Stimulated activated CD4-positive, alpha-beta T cell treated with anti-CD3 and anti-CD28 coated beads, Interleukin-12 subunit alpha, Interleukin-12 subunit beta, amount 100 ng/mL, for 48 hours (primary cell): Measurements from ENCODE around the gene SMAD3.
"Not testable (repeated sequence)": the region's sequence is repeated elsewhere in the genome, so short reads cannot be mapped to it uniquely, and the experiment has no call there.

Source experiments
- DNase-seq, 3 donors: peaks; one replicate each; pipeline ENCODE4 v3.0.0-alpha.2; 2020; ENCODE audit warnings: low read depth in 2 of 3, low spot score in 1 of 3

SMAD3 gene

DNA sequence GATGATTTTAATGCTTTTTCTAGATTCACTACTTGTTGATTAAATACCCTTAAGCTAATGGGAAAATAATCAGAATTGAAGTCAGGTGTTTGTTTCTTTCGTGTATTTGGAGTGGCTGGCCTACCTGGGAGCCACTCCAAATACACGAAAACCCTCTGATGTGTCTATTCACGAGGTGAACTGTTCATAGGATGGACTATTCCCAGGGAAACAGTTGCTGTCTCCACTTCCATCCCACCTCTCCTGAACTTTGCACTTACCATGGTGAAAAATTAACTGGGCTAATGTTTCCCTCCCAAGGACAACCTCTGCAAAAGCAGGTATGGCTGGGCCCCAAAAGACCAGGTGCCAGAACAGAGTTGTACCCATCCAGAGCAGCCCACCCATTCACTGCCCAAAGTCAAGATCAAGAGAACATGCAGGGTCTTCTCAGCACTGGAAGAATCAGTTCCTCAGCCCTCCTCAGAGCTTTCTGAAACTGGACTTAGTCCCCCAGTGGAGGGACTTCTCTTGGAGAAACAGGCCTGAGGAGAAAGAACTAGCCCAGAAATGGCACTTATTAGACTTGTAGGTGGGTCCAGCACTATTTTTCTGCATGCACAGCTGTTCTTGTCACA, 2.9 kb upstream of the SMAD3 start:
- DNase-seq: no peak

DNA sequence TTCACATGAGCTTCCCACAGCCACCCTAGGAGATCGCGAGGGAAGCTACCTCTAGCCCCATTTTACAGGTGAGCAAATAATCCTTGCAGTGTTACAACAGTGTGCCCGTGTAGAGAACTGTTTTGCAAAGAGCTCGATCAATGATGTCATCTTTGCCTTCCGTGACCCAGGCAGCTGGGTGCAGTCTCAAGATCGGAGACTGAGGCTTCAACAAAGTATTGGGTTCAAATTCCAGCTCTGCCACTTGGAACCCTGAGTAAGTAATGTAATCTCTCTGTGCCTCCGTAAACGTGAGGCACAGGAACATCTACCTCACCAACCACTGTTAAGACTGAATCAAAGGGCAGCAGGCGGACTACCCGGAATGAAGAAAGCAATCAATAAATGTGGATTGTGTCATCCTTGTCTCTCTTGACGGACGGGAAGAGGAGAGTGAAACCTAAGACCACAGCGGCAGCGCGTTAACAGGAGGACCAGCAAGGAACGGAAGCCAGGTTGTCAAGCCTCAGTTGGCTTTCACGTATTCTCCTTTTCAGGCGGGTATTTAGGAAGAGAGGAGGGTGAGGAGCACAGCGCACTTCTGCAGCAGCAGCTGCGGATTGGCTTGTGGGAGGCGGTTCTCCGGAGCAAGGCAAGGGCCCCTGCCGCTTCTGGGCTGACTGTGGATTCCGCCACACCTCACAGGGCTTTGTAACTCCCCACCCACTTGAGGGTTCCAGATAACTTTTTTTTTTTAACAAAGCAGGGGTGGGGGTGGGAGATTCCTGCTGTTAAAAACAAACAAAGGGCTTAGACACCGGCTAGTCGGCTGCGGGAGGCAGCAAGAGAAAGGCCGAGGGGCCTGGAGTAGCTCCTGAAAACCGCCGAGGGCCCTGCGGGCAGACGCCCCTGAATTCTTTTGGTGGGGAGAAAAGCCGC, 1.5 kb upstream of the SMAD3 start:
- DNase-seq: no peak

DNA sequence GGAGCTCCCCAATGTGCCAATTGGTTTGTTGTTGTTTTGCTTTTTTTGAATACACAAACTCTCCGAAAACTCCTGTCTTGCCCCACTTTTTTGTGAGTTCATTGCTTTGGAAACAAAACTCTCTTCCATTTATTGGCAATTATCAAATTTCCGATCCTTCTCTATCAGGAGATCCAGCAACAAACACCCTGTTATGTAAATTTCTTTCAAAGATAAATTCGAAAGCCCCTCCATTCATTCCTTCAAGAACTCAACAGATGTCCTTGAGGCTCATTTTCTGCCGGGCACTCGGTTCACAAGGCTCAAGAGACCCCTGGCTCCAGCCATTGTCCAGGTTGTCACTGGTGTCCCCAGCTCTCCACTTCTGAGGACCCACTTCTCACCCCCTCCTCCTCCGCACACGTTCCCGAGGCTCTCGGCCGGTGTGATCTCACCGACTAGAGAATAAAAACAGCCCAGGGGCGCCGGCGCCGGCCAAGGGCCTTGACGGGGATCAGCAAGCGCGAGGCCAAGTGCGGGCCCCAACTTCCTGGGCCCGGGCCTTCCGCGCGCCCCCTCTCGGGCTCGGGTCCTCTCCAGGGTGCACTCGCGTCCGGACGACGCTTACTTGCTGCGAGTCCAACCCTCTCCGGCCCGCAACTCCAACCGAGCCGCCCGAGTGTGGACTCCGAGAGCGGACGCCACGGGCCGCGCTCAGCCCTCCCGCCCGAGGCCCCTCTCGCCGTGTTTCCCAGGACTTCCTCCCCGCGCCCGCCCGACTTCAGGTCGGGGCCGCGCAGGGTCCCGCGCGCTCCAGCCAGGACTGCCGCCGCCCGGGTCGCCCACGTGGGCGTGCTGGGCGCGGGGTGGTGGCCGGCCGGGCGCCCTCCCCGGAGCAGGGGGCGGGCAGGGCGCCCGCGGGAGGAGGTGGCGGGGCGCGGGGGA, 533 bp upstream of the SMAD3 start:
- DNase-seq: no peak

DNA sequence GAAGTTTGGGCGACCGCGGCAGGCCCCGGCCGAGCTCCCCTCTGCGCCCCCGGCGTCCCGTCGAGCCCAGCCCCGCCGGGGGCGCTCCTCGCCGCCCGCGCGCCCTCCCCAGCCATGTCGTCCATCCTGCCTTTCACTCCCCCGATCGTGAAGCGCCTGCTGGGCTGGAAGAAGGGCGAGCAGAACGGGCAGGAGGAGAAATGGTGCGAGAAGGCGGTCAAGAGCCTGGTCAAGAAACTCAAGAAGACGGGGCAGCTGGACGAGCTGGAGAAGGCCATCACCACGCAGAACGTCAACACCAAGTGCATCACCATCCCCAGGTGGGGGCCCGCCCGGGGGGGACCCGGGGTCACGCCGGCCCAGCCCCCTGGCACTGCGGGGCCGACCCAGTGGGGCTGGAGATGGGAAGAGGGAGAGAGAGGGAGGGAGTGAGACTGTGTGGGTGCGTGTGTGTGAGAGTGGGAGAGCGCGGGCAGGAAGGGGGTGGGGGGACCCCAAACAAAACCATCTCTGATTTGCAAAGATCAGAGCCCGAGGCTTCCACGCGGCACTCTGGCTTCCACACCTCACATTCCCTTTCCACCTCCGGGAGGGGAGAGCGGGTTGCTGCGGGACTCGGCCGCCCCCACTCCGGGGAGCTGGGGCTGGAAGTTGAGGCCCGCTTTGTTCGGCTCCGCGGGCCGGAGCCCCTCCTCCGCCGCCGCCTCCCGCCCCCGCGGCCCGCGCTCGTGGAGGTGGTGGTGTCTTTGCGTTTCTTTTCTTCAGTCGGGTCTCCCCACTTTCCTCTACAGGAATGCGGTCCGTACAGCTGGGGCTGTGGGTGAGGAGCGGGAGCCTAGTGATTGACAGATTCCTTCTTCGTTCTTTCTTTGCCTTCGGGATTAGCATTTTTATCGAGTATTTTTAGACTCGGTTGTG, 898 bp downstream of the SMAD3 start:
- no peak for DNase-seq

DNA sequence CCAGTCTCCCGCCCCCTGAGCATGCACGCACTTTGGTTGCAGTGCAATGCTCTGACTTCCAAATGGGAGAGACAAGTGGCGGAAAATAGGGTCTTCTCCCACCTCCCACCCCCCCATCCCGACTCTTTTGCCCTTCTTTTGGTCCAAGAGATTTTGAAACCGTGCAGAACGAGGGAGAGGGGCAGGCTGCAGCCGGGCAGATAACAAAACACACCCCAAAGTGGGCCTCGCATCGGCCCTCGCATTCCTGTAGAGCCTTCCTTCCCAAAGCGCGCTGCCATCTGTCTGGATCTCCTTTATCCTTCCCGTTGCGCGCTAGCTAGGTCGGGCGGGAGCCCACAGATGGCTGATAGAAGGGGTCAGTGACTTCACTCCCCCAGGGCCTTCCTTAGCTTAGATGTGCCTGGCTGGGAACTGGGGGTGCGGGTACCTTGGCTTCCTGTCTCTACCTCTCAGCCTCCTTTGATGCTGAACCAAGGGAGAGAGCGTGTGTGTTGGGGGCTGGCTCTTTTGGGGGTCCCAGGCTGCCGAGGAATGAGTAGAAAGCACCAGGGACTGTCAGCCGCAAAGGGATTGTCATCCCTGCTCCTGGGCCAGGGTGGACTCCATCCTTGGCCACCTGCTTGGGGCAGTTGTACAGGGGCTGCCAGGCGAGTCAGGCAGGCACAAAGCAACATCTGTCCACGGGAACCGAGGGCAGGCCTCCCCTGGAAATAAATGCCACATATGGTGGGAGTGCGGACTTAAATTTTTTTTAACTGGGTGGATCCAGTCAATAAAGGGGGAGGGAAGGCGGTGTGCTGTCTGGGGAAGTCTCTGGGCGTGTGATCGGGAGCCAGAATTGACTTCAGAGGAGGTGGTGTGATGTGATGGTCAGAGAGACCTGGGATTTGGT, 1.8 kb downstream of the SMAD3 start:
- no peak for DNase-seq

DNA sequence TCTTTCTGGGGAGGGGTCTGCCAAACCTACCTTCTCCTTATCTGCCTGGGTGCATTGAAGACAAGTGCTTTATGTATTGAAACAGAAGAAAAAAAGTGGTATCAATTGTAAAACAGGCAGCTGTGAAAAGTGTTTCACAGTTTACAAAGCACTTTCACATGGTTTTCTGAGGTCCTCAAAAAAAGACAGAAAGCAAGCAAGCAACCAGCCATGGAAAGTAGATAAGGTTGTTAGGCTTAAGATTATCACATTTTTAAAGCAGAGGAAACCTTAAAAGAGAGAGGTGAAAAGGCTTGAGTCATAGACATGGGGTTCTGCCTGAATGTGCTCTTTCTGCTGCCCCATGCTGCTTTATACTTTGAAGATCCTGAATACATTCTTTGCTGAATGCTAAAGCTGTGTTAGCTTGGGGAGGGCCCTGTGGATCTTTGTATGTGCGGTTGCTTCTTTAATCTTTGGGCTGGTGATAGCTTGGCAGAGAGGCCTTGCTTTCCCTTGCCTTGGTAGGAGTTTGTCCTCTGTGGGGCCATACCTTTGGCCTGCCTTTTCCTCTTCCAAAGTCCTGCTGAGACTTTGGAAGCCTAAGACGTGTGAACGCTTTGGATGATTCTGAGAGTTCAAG, 2.6 kb downstream of the SMAD3 start:
- no peak for DNase-seq

DNA sequence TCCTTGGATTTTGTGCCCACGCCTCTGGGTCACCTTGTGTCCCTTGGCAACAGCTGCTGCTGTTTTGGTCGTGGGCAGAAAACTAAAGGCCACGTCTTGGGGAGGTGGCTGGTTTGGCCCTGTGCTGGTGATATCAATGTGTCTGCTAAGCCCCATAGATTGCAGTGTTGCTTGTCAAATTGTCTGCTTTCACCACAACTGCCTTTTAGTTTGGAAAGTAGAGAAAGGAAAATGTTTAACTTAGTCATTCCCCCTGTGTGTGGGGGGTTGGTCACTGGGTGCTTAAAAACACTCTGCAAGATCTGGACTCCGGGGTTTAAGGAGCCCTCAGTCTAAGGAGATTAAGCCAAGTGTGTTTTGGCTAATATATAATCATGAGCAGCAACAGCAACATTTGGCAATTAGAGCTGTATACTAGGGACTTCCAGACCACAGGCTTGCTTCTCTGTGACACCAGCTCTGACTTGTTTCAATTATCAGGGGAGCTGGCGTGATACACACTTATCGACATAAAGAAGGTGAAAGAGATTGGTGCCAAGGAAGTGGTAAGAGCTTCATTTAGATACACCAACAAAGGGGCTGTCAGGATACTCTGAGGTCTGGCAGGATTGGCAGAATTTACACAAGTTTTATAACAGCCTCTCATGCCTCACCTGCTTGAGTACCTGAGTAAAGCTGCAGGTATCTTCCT, 3.5 kb downstream of the SMAD3 start:
- DNase-seq: no peak

DNA sequence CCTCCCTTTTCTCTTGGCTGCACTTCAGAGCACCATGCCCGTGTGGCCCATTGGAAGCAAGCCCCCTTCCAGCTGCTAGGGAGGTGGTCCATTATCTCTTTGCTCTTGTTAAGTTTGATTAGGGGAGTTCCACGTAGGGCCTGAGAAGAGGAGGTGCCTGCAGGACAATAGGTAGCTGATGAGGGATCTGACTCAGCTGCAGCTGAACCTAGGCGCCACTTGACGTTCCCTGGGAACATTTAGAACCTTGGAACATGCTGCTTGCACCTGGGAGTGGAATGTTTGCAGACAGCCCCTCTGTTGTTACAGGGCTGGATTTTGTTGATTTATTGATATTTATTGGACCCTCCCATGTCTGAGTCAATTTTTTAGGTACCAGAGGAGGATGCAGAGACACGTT, 4.7 kb downstream of the SMAD3 start:
- DNase-seq: no peak

DNA sequence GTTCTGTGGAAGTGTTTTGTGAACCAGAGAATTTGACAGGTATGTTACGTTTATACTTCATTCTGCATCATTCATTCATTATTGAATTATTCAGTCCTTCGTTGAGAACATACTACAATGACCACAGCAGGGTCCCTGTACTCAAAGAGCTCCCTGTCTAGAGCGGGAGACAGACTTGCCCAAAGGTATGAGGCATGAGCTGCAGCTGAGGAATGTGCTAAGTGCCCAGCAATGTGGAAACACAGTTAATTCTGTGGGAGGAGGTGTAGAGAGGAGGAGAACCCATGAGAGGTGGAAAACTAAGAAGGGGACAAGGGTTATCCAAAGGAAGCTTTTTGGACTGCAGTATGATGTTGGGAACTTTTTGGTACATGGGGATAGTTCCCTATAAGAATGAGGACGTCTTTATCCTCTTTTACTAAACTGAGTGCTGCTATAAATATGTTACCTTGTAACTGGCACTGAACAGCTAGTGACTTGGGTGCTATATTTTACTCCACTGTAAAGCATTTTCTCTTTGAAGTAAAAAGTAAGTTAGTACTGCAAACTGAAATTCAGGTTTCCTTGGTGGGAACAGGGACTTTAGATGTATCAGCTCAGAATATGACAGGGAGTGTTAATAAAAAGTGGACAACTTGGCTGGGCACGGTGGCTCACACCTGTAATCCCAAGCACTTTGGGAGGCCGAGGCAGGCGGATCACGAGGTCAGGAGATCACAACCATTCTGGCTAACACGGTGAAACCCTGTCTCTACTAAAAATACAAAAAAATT, 5.7 kb downstream of the SMAD3 start:
- no peak for DNase-seq

DNA sequence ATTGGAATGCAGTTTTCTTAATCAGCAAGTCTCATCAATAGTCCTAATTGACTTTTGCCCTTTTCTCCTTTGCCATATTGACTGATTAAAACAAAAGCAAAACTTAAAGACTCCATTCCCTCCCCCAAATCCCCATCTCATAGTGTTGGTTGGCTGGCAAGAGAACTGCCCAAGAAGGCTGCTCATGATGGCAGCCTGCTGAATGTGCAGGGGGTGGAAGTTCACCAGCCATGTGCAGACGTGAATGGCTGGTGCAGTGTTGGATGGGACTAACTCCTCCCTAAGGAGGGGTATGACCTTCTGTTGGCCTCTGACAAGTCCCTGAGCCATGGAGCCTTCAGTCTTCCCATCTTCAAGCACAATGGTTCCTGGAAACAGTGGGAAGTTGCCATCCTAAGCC, 7.0 kb downstream of the SMAD3 start:
- no peak for DNase-seq

DNA sequence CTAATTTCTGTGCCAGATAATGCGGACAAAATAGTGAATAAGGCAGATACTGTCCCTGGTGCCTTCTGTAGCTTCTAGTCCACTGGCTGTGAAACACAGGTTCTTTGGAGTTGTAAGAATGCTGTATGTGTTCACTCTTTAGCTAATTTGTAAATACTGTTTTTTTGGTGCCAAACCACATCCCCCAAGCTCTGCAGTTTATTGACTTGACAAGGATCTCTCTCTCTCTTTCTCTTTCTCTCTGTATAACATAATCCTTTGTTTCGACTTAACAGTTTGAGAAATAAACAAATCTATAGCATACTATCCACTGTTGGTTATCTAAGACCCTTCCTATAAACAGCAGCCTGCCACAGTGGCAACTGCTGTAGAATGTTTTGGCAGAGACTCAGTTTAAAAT, 7.6 kb downstream of the SMAD3 start:
- no peak for DNase-seq

DNA sequence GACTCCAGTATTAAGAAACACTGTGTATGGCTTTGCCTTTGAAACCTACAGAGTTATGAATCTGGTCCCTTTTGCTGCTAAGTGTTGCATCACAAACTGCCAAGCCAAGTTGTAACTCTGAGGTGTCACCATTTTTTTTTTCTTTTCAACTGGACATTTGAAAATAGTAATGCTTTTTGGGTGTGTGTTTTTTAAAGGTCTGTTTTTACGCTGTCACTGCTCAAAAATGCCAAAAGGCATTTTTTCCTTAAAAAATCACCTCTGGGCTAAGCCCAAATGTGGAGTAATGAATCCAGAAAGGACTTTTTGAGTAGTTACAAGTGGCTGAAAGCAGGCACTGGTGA, 9.5 kb downstream of the SMAD3 start:
- no peak for DNase-seq

DNA sequence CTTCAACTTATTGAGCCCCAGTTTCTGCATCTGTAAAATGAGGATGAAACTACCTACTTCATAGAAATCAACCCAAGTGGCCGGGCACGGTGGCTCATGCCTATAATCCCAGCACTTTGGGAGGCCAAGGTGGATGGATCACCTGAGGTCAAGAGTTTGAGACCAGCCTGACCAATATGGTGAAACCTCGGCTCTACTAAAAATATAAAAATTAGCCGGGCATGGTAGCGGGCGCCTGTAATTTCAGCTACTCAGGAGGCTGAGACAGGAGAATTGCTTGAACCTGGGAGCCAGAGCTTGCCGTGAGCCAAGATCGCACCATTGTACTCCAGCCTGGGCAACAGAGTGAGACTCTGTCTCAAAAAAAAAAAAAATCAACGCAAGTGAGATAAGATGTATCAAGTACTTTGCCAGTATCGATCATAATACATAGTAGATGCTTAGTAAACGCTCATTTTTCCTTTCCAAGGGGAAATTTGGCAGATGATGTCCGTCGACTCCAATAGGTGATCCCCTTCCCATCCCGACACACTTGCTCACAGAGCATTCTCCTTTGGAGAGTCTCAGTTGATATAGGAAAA, 10.2 kb downstream of the SMAD3 start:
- not testable (repeated sequence) for DNase-seq

DNA sequence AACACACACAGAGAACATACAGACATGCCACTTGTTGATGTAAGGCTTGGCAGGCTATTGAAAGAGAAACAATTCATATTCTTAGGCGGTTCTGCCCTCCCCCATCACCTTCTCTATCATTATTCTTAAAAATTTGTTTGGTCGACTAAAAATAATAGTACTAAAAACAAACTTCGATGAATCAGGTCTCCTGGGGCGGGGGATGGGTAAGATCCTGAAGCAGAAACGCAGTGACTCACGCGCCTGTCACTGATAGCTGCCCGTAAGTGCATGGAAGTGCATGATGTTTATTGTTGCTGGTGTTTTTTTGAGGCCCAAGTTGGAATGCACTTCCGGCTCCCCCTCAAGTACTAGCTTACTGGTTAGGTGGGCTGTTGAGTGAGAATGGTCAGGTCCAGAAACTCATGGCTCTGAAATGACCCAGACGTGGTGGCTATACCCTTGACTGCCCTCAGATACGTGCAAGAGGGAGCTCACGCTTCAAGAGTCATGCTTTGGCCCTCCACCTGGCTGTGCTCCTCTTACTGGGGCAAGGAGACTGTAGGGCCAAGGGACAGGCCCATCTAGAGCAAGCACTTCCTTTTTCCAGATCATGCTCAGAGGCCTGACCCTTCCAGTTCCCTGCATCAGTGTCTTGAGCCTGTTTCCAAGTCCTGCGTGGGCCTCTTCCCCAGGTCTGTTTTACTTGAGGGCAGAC, 10.9 kb downstream of the SMAD3 start:
- peak in 1 of 3 donors; percentile 56 for DNase-seq

DNA sequence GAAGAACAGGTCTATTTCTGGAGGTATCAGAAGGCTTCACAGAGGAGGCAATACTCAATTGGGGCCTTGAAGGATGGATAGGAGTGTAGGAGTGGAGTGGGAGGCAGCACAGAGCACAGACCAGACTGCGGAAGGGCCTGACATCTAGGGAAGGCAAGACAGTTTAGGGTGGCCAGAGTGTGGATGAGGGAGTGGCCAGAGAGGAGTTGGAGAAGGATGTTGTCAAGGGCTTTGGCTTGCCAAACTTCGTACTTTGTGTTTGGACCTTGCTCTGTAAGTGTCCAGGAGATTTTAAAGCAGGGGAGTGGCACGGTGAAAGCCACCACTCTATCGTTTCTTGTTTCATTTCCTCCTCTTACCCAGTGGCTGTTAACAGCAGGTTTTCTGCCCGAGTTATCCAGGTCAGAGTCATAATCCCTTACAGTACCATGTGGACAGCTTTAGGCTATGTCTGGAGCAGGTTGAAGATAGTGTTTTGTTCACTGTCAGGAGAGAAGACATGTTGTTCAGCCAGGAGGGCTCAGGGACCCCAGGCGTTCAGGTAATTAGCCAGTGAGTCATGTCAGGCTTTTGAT, 12.3 kb downstream of the SMAD3 start:
- no peak for DNase-seq

DNA sequence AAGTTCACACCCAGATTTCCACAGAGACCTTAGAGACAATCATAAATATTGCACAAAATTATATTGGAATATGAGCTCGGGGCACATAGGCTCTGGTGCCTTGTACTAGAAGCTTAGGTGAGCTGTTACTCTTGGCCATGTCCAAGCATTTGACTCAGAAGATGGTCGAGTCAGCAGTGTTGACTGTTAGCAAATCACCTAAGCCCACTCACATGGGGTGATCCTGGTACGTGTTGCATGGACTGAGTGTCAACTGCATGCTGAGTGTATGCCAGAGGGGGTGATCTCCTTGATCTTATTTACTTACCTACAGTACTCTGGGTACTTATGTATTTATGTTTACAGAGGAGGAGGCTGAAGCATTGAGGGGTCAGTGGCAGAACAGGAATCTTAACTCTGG, 14.0 kb downstream of the SMAD3 start:
- DNase-seq: no peak
